Karpas-422 (cell line): ENCODE results near the gene SPIB. TPM values are rescaled to one million over a fixed set of nuclear protein-coding genes. Genes with fewer than 3 reads are reported as not detected.

ENCODE experiments used
- DNase-seq: peaks from one replicate; pipeline ENCODE4 v3.0.0-alpha.2; 2015
- H2AFZ ChIP-seq: fragments of 200-600 bp; sonication (generic); 2 replicates; pipeline ENCODE4 v1.6.1; 2014; ENCODE audit warnings: antibody characterized with exemption, low read length, mixed read lengths
- H3K27ac ChIP-seq: fragments of 200-600 bp; sonication (generic); 2 replicates; pipeline ENCODE4 v1.5.1; 2014; ENCODE audit warnings: mild to moderate bottlenecking, low read length, moderate library complexity
- H3K27me3 ChIP-seq: fragments of 200-600 bp; sonication (generic); 2 replicates; pipeline ENCODE4 v1.6.1; 2014; ENCODE audit warnings: low read length, mixed read lengths
- H3K36me3 ChIP-seq: fragments of 200-600 bp; sonication (generic); 2 replicates; pipeline ENCODE4 v1.6.1; 2014; ENCODE audit warnings: low read length, mixed read lengths; ENCODE audit not compliant: insufficient read depth
- H3K4me1 ChIP-seq: fragments of 200-600 bp; sonication (generic); 2 replicates; pipeline ENCODE4 v1.6.1; 2014; ENCODE audit warnings: mild to moderate bottlenecking, low read length, mixed read lengths
- H3K4me2 ChIP-seq: fragments of 200-600 bp; sonication (generic); 2 replicates; pipeline ENCODE4 v1.6.1; 2014; ENCODE audit warnings: low read length, low read depth, mild to moderate bottlenecking; ENCODE audit not compliant: poor library complexity, severe bottlenecking
- H3K4me3 ChIP-seq: fragments of 200-600 bp; sonication (generic); 2 replicates; pipeline ENCODE4 v1.5.1; 2014; ENCODE audit warnings: mild to moderate bottlenecking, antibody characterized with exemption, low read length, mixed read lengths
- H3K79me2 ChIP-seq: fragments of 200-600 bp; sonication (generic); 2 replicates; pipeline ENCODE4 v1.6.1; 2014; ENCODE audit warnings: mild to moderate bottlenecking, low read length, mixed read lengths
- H3K9ac ChIP-seq: fragments of 200-600 bp; sonication (generic); 2 replicates; pipeline ENCODE4 v1.6.0; 2014; ENCODE audit warnings: low read length
- H3K9me2 ChIP-seq: fragments of 200-600 bp; sonication (generic), shearing (Covaris generic); replicated peaks from 2 replicates; pipeline ENCODE4 v1.6.0; 2014; ENCODE audit warnings: mild to moderate bottlenecking, low read length, moderate library complexity; ENCODE audit not compliant: insufficient read depth
- H3K9me3 ChIP-seq: fragments of 300-700, 200-600 bp; sonication (generic); 2 replicates; pipeline ENCODE4 v1.6.1; 2014; ENCODE audit warnings: low read length, mixed read lengths
- H4K20me1 ChIP-seq: fragments of 200-600 bp; sonication (generic); 2 replicates; pipeline ENCODE4 v1.6.1; 2014; ENCODE audit warnings: mild to moderate bottlenecking, antibody characterized with exemption, low read length, low read depth; ENCODE audit not compliant: insufficient read depth
- total RNA-seq: library from RNA; depleted of rRNA; stranded (reverse); fragments of >200 nt; shearing (Covaris generic); gene quantifications from 2 replicates; pipeline ENCODE4 v1.2.3, GENCODE V29; 2014; ENCODE audit warnings: low replicate concordance

Gene SPIB
- total RNA-seq, 1 experiment from 2014 or later: 239 TPM

GRCh38 chr19:50413096-50413495, 5.6 kb upstream of the SPIB start:
- Histone ChIP-seq H3K4me1 (peaks cover 42% of the 10 kb centered on the region), H3K4me2 (no peak overlapping the region), H3K79me2 (no peaks in the 10 kb centered on the region), H3K9me3 (no peaks in the 10 kb centered on the region), H3K4me3 (no peak overlapping the region), H3K27me3 (no peaks in the 10 kb centered on the region), H4K20me1 (no peaks in the 10 kb centered on the region), H2AFZ (no peak overlapping the region), H3K36me3 (peaks cover 29% of the 10 kb centered on the region), H3K27ac (no peak overlapping the region), H3K9me2 (no peaks in the 10 kb centered on the region), H3K9ac (no peak overlapping the region)
- no peak for DNase-seq

GRCh38 chr19:50413531-50413930, 5.2 kb upstream of the SPIB start:
- no peaks in the 10 kb centered on the region for H3K27me3 ChIP-seq
- peaks cover 47% of the 10 kb centered on the region for H3K4me1 ChIP-seq
- no peak overlapping the region for H3K4me2 ChIP-seq
- no peak overlapping the region for H2AFZ ChIP-seq
- H3K9ac ChIP-seq: no peak overlapping the region
- no peaks in the 10 kb centered on the region for H3K9me3 ChIP-seq
- H3K4me3 ChIP-seq: no peak overlapping the region
- no peaks in the 10 kb centered on the region for H3K79me2 ChIP-seq
- DNase-seq: no peak
- peaks cover 29% of the 10 kb centered on the region for H3K36me3 ChIP-seq
- H4K20me1 ChIP-seq: no peaks in the 10 kb centered on the region
- no peak overlapping the region for H3K27ac ChIP-seq
- no peaks in the 10 kb centered on the region for H3K9me2 ChIP-seq

GRCh38 chr19:50414864-50415660, 3.7 kb upstream of the SPIB start:
- no peaks in the 10 kb centered on the region for H3K9me3 ChIP-seq
- peak overlapping the region; percentile 86 for H3K4me2 ChIP-seq
- peak; percentile 98 for DNase-seq
- no peak overlapping the region for H2AFZ ChIP-seq
- peaks cover 24% of the 10 kb centered on the region for H3K36me3 ChIP-seq
- peak overlapping the region; percentile 97 for H3K27ac ChIP-seq
- peak overlapping the region; percentile 89 for H3K9ac ChIP-seq
- H3K79me2 ChIP-seq: peaks cover 13% of the 10 kb centered on the region
- peaks cover 2% of the 10 kb centered on the region; the same call in 1 of the 2 replicates for H4K20me1 ChIP-seq
- no peaks in the 10 kb centered on the region for H3K9me2 ChIP-seq
- H3K4me3 ChIP-seq: peak overlapping the region; percentile 64
- no peaks in the 10 kb centered on the region for H3K27me3 ChIP-seq
- H3K4me1 ChIP-seq: peaks cover 52% of the 10 kb centered on the region

GRCh38 chr19:50415661-50416033, 3.1 kb upstream of the SPIB start:
- Histone ChIP-seq H3K4me1 (peaks cover 58% of the 10 kb centered on the region), H3K27ac (peak overlapping the region; percentile 97), H3K36me3 (peaks cover 22% of the 10 kb centered on the region), H3K4me2 (peak overlapping the region; percentile 86), H3K4me3 (peak overlapping the region; percentile 64; the same call in 1 of the 2 replicates), H2AFZ (no peak overlapping the region), H3K79me2 (peaks cover 17% of the 10 kb centered on the region), H3K9ac (peak overlapping the region; percentile 89), H3K27me3 (no peaks in the 10 kb centered on the region), H3K9me3 (no peaks in the 10 kb centered on the region), H3K9me2 (no peaks in the 10 kb centered on the region), H4K20me1 (peaks cover 6% of the 10 kb centered on the region; the same call in 1 of the 2 replicates)
- peak; percentile 99 for DNase-seq

GRCh38 chr19:50416034-50416977, 2.4 kb upstream of the SPIB start:
- H3K4me3 ChIP-seq: peak overlapping the region; percentile 20; the same call in 1 of the 2 replicates
- peaks cover 23% of the 10 kb centered on the region for H3K36me3 ChIP-seq
- H3K9ac ChIP-seq: peak overlapping the region; percentile 52
- H3K27me3 ChIP-seq: no peaks in the 10 kb centered on the region
- no peaks in the 10 kb centered on the region for H3K9me2 ChIP-seq
- peaks cover 64% of the 10 kb centered on the region for H3K4me1 ChIP-seq
- peak overlapping the region; percentile 86 for H3K4me2 ChIP-seq
- DNase-seq: peak; percentile 70
- H3K9me3 ChIP-seq: no peaks in the 10 kb centered on the region
- H4K20me1 ChIP-seq: peaks cover 11% of the 10 kb centered on the region; the same call in 1 of the 2 replicates
- no peak overlapping the region for H2AFZ ChIP-seq
- H3K79me2 ChIP-seq: peaks cover 22% of the 10 kb centered on the region
- peak overlapping the region; percentile 97 for H3K27ac ChIP-seq

- peak overlapping the region; percentile 97 for H3K27ac ChIP-seq
- peaks cover 74% of the 10 kb centered on the region for H3K4me1 ChIP-seq
- H2AFZ ChIP-seq: no peak overlapping the region
- H3K4me2 ChIP-seq: peak overlapping the region; percentile 86
- peaks cover 28% of the 10 kb centered on the region for H3K79me2 ChIP-seq
- peak; percentile 76 for DNase-seq
- peaks cover 18% of the 10 kb centered on the region; the same call in 1 of the 2 replicates for H4K20me1 ChIP-seq
- H3K9ac ChIP-seq: peak overlapping the region; percentile 94
- peak overlapping the region; percentile 80 for H3K4me3 ChIP-seq
- H3K9me3 ChIP-seq: no peaks in the 10 kb centered on the region
- H3K9me2 ChIP-seq: no peaks in the 10 kb centered on the region
- no peaks in the 10 kb centered on the region for H3K27me3 ChIP-seq
- H3K36me3 ChIP-seq: peaks cover 25% of the 10 kb centered on the region
These were observed 1.3 kb upstream of the SPIB start for GRCh38 chr19:50417111-50418081.

- peaks cover 28% of the 10 kb centered on the region for H3K79me2 ChIP-seq
- H3K4me2 ChIP-seq: peak overlapping the region; percentile 86
- peaks cover 28% of the 10 kb centered on the region; the same call in 1 of the 2 replicates for H4K20me1 ChIP-seq
- DNase-seq: peak; percentile 79
- H3K4me1 ChIP-seq: peaks cover 82% of the 10 kb centered on the region
- H3K27ac ChIP-seq: peak overlapping the region; percentile 97
- H3K9me2 ChIP-seq: no peaks in the 10 kb centered on the region
- peak overlapping the region; percentile 80 for H3K4me3 ChIP-seq
- no peak overlapping the region for H2AFZ ChIP-seq
- no peaks in the 10 kb centered on the region for H3K27me3 ChIP-seq
- H3K36me3 ChIP-seq: peaks cover 31% of the 10 kb centered on the region
- H3K9me3 ChIP-seq: no peaks in the 10 kb centered on the region
- peak overlapping the region; percentile 94 for H3K9ac ChIP-seq
These were observed 363 bp downstream of the SPIB start for GRCh38 chr19:50419022-50419579.
